Fibroblast of lung (primary cell): Measurements from ENCODE around the gene STRN3. TPM values are rescaled to one million over a fixed set of nuclear protein-coding genes. Genes with fewer than 3 reads are reported as not detected.
A peak's percentile ranks its signal among the peaks of the same experiment; 100 is the strongest.

Experiments
- DNase-seq, 2 donors: peaks; one replicate each; pipeline versions ENCODE4 v3.0.0 to v3.0.0-alpha.2; 2010; ENCODE audit warnings: low read depth in 2 of 2
- H2AFZ ChIP-seq: 2 replicates; pipeline ENCODE4 v1.5.1; 2012; ENCODE audit warnings: low read length, control low read depth, inconsistent platforms
- H3K27ac ChIP-seq: 2 replicates; pipeline ENCODE4 v1.5.1; 2011; ENCODE audit warnings: low read length, control low read depth; ENCODE audit not compliant: insufficient read depth
- H3K27me3 ChIP-seq: 2 replicates; pipeline ENCODE4 v1.5.1; 2011; ENCODE audit warnings: mild to moderate bottlenecking, low read length; ENCODE audit not compliant: control insufficient read depth, insufficient read depth
- H3K36me3 ChIP-seq: 2 replicates; pipeline ENCODE4 v1.5.1; 2011; ENCODE audit warnings: low read length; ENCODE audit not compliant: control insufficient read depth, insufficient read depth
- H3K4me1 ChIP-seq: 2 replicates; pipeline ENCODE4 v1.5.1; 2011; ENCODE audit warnings: low read length; ENCODE audit not compliant: control insufficient read depth, insufficient read depth; ENCODE audit errors: extremely low read depth
- H3K4me2 ChIP-seq: 2 replicates; pipeline ENCODE4 v1.5.1; 2011; ENCODE audit warnings: low read length, control low read depth; ENCODE audit not compliant: insufficient read depth; ENCODE audit errors: extremely low read depth
- H3K4me3 ChIP-seq, 4 experiments: fragments of 200-600 bp in 1 of 4; sonication (generic) in 1 of 4; replicated peaks in 1 of 4; 2 replicates each; pipeline ENCODE4 v1.5.1; 2011 to 2016; ENCODE audit warnings: low read length in 4 of 4, low read depth in 3 of 4, mild to moderate bottlenecking in 3 of 4, control low read depth in 2 of 4, inconsistent platforms in 1 of 4, mixed read lengths in 1 of 4; ENCODE audit not compliant: insufficient read depth in 1 of 4; ENCODE audit errors: control extremely low read depth in 1 of 4
- H3K79me2 ChIP-seq: 2 replicates; pipeline ENCODE4 v1.5.1; 2012; ENCODE audit warnings: mild to moderate bottlenecking, low read length, inconsistent platforms; ENCODE audit not compliant: control insufficient read depth, insufficient read depth
- H3K9ac ChIP-seq: 2 replicates; pipeline ENCODE4 v1.5.1; 2011; ENCODE audit warnings: mild to moderate bottlenecking, low read length, control low read depth; ENCODE audit not compliant: insufficient read depth
- H3K9me3 ChIP-seq: 2 replicates; pipeline ENCODE4 v1.5.1; 2012; ENCODE audit warnings: low read depth, low read length; ENCODE audit not compliant: control insufficient read depth, insufficient read depth
- H4K20me1 ChIP-seq: 2 replicates; pipeline ENCODE4 v1.5.1; 2011; ENCODE audit warnings: low read length; ENCODE audit not compliant: control insufficient read depth, insufficient read depth; ENCODE audit errors: extremely low read depth
- EZH2 ChIP-seq: IDR thresholded peaks from 2 replicates; pipeline ENCODE4 v1.5.1; 2012; ENCODE audit warnings: low read length, control low read depth, mild to moderate bottlenecking; ENCODE audit errors: missing control alignments
- polyA plus RNA-seq, 2 donors: library from polyadenylated mRNA; depleted of rRNA in 1 of 2; stranded (reverse) in 1 of 2; unstranded in 1 of 2; fragments of >200 nt; gene quantifications; 2 replicates each; pipeline ENCODE4 v1.2.1, GENCODE V29; 2011 to 2012; ENCODE audit warnings: missing spikeins in 1 of 2
- total RNA-seq: library from RNA; depleted of rRNA; stranded (reverse); fragments of >200 nt; gene quantifications from 2 replicates; pipeline ENCODE4 v1.2.1, GENCODE V29; 2014
- TF ChIP-seq, protein P1 (sequence below), 2 donors: IDR thresholded peaks in 1 of 2; conservative IDR thresholded peaks in 1 of 2; 1 replicate in 1 of 2; 2 replicates in 1 of 2; pipeline ENCODE4 v1.5.1; 2011 to 2012; ENCODE audit warnings: low read length in 2 of 2, control low read depth in 1 of 2, inconsistent platforms in 1 of 2, low read depth in 1 of 2, mild to moderate bottlenecking in 1 of 2

Gene STRN3
- total and polyA plus RNA-seq, 2 donors (not counting 1 experiment from before 2014, with no cell fraction given), result 42.0 to 88.2 TPM

DNA sequence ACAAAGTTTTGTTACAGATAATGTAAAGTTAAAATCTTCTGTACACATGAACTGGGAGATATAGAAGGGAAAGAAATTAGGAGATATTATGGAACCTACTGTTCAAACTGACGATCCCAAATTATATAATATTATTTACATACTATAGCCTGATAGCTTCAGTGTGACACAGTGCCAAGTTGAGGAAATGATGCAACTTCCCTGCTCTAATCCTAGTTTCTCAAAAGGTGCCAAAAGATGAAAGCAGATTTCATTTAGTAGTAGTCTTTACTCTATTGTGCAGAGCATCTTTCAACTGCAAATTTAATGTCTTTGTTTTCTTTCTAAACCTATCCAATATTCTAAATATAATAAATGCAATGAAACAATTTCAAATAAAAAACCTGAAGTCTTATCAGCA, 104.9 kb downstream of the STRN3 start:
- Histone ChIP-seq H2AFZ (no peak overlapping the region), H3K9ac (no peak overlapping the region), H3K27me3 (no peaks in the 10 kb centered on the region), H4K20me1 (no peaks in the 10 kb centered on the region), H3K4me3 (no peak overlapping the region), H3K36me3 (no peaks in the 10 kb centered on the region), H3K27ac (no peak overlapping the region), H3K4me2 (no peak overlapping the region), H3K9me3 (no peaks in the 10 kb centered on the region), H3K79me2 (no peaks in the 10 kb centered on the region), H3K4me1 (no peaks in the 10 kb centered on the region)
- TF ChIP-seq, protein P1, sequence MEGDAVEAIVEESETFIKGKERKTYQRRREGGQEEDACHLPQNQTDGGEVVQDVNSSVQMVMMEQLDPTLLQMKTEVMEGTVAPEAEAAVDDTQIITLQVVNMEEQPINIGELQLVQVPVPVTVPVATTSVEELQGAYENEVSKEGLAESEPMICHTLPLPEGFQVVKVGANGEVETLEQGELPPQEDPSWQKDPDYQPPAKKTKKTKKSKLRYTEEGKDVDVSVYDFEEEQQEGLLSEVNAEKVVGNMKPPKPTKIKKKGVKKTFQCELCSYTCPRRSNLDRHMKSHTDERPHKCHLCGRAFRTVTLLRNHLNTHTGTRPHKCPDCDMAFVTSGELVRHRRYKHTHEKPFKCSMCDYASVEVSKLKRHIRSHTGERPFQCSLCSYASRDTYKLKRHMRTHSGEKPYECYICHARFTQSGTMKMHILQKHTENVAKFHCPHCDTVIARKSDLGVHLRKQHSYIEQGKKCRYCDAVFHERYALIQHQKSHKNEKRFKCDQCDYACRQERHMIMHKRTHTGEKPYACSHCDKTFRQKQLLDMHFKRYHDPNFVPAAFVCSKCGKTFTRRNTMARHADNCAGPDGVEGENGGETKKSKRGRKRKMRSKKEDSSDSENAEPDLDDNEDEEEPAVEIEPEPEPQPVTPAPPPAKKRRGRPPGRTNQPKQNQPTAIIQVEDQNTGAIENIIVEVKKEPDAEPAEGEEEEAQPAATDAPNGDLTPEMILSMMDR (conservative IDR thresholded peaks at IDR 0.05 in 1 of 2, IDR thresholded peaks at IDR 0.05 in 1 of 2; ENCODE audit: low read depth in 1 of 2, low read length in 2 of 2), result no peak
- TF ChIP-seq EZH2, result no peak
- peak in 1 of 2 donors; percentile 39 for DNase-seq

DNA sequence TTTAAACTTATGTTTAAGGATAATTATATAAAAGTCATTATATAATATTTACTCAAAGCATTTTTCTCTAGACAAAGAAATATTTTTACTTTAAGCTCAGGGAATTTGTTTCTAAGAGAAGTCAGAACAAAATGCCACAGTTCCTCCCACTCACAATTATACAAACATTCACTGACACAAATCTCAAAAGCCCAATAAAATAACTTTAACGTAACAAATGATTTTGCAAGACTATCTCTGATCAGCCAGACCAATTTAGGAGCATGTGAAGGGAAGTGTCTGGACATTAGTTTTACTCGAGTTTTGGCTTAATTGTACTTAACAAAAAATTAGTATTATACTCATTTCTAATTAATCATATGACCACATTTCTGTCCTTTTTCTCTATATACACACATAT, 110.6 kb downstream of the STRN3 start:
- no peaks in the 10 kb centered on the region for H4K20me1 ChIP-seq
- no peak for DNase-seq

DNA sequence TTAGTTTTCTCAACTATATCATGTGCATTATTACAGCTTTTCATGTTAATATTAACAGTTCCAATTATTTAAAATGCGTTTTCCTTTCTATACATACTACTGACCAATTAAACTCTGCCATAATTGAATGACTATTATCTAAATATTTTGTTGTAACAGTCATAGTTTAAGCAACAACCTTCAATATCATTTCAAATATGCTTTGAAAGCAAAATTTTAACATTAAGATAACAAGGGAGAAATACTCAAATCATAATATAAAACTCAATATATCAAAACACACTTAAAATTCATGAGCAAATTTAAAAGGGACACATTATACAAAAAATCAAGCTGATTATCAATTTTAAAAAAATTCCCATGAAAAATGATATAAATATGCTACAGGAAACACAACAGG, 111.4 kb downstream of the STRN3 start:
- Histone ChIP-seq H3K4me2 (no peak overlapping the region), H3K4me1 (no peaks in the 10 kb centered on the region), H3K9ac (no peak overlapping the region), H3K9me3 (no peaks in the 10 kb centered on the region), H3K36me3 (no peaks in the 10 kb centered on the region), H3K27ac (no peak overlapping the region), H3K79me2 (no peaks in the 10 kb centered on the region), H3K27me3 (no peaks in the 10 kb centered on the region), H4K20me1 (no peaks in the 10 kb centered on the region), H2AFZ (no peak overlapping the region), H3K4me3 (no peak overlapping the region)
- DNase-seq, result no peak
- no peak for TF ChIP-seq EZH2
- TF ChIP-seq, protein P1 (conservative IDR thresholded peaks at IDR 0.05 in 1 of 2, IDR thresholded peaks at IDR 0.05 in 1 of 2; ENCODE audit: low read depth in 1 of 2, low read length in 2 of 2), result no peak

More for the DNA sequence above, 110.6 kb downstream of the STRN3 start:
- no peak overlapping the region for H2AFZ ChIP-seq
- TF ChIP-seq, protein P1 (conservative IDR thresholded peaks at IDR 0.05 in 1 of 2, IDR thresholded peaks at IDR 0.05 in 1 of 2; ENCODE audit: low read depth in 1 of 2, low read length in 2 of 2), result no peak
- no peak for TF ChIP-seq EZH2
- no peaks in the 10 kb centered on the region for H3K36me3 ChIP-seq
- H3K27ac ChIP-seq, result no peak overlapping the region
- H3K79me2 ChIP-seq, result no peaks in the 10 kb centered on the region
- H3K4me1 ChIP-seq, result no peaks in the 10 kb centered on the region
- H3K9me3 ChIP-seq, result no peaks in the 10 kb centered on the region
- H3K4me3 ChIP-seq, result no peak overlapping the region
- H3K27me3 ChIP-seq, result no peaks in the 10 kb centered on the region
- no peak overlapping the region for H3K4me2 ChIP-seq
- H3K9ac ChIP-seq, result no peak overlapping the region
